Prostate gland (tissue), 2 donors: ENCODE data around the gene CPED1.

Experiments
- POLR2A ChIP-seq: fragments of 450-650 bp; IDR thresholded peaks from one replicate; pipeline ENCODE4 v1.6.1; 2016; ENCODE audit warnings: antibody characterized with exemption, mild to moderate bottlenecking
- POLR2AphosphoS5 ChIP-seq: sonication (generic); formaldehyde crosslinking; IDR thresholded peaks from one replicate; pipeline ENCODE4 v1.6.1; 2017; ENCODE audit warnings: antibody characterized with exemption
- TF ChIP-seq, protein P1 (sequence below), 4 experiments: fragments of 200-600 bp in 2 of 4; fragments of 450-650 bp in 2 of 4; sonication (generic) in 2 of 4; IDR thresholded peaks; 1 replicate in 3 of 4; 2 replicates in 1 of 4; pipeline ENCODE4 v1.5.1; 2016 to 2019; ENCODE audit warnings: antibody characterized with exemption in 4 of 4, mild to moderate bottlenecking in 2 of 4, moderate library complexity in 2 of 4

DNA sequence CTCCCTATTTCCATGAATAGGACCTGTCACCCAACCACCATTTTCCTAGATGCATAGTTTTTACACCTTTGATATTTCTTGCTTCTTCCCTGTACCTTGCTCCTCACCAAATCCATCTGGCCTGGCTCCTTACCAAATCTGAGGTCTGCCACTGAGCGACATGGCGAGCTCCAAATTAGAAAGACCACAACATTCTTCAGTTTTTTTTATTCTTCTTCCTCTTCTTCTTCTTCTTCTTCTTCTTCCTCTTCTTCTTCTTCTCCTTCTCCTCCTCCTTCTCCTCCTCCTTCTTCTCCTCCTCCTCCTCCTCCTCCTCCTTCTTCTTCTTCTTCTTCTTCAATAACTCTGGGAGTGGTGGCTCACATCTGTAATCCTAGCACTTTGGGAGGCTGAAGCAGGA, 7.1 kb downstream of the CPED1 start:
- TF ChIP-seq, protein P1, sequence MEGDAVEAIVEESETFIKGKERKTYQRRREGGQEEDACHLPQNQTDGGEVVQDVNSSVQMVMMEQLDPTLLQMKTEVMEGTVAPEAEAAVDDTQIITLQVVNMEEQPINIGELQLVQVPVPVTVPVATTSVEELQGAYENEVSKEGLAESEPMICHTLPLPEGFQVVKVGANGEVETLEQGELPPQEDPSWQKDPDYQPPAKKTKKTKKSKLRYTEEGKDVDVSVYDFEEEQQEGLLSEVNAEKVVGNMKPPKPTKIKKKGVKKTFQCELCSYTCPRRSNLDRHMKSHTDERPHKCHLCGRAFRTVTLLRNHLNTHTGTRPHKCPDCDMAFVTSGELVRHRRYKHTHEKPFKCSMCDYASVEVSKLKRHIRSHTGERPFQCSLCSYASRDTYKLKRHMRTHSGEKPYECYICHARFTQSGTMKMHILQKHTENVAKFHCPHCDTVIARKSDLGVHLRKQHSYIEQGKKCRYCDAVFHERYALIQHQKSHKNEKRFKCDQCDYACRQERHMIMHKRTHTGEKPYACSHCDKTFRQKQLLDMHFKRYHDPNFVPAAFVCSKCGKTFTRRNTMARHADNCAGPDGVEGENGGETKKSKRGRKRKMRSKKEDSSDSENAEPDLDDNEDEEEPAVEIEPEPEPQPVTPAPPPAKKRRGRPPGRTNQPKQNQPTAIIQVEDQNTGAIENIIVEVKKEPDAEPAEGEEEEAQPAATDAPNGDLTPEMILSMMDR (IDR thresholded peaks at IDR 0.05) = no peak
- no peak for TF ChIP-seq POLR2A
- TF ChIP-seq POLR2AphosphoS5 = no peak
